ENCODE results near the gene HIRIP3.

GRCh38 chr16:30006659-30007377 lies 11.4 kb upstream of the HIRIP3 start:
- TF ChIP-seq CTCF (IDR thresholded peaks at IDR 0.05; ENCODE audit: low read depth, low read length) = no peak
- TF ChIP-seq POLR2A (IDR thresholded peaks at IDR 0.05; ENCODE audit: extremely low read depth, insufficient read length) = no peak
- no peak for TF ChIP-seq MYC (IDR thresholded peaks at IDR 0.05; ENCODE audit: low read depth, low read length)
- no peak for TF ChIP-seq MAX (IDR thresholded peaks at IDR 0.05; ENCODE audit: low read depth, low read length)
